SK-N-SH (cell line): ENCODE measurements around the gene ZFP69. TPM values are rescaled to one million over a fixed set of nuclear protein-coding genes. Genes with fewer than 3 reads are reported as not detected.
A peak's percentile ranks its signal among the peaks of the same experiment; 100 is the strongest.

Experiments
- CTCF ChIA-PET: fragments of 300-600, 350-600 bp; formaldehyde crosslinking; extraction: SDS; loops from one replicate; lab custom pipeline; 2021; lab: Yijun Ruan, JAX
- POLR2A ChIA-PET: fragments of 350-600 bp; sonication (Branson Sonifier 250); formaldehyde crosslinking; extraction: SDS; loops from one replicate; lab custom pipeline; 2020; ENCODE audit warnings: antibody characterized with exemption, inconsistent platforms; lab: Yijun Ruan, JAX
- DNase-seq: peaks from one replicate; pipeline ENCODE4 v3.0.0; 2012
- H2AFZ ChIP-seq: fragments of 200-600 bp; sonication (generic); 2 replicates; pipeline ENCODE4 v1.8.1; 2016; ENCODE audit warnings: antibody characterized with exemption, mild to moderate bottlenecking, low read depth
- H3F3A ChIP-seq: fragments of 200-600 bp; sonication (generic); replicated peaks from 2 replicates; pipeline ENCODE3; 2016; ENCODE audit warnings: antibody characterized with exemption, mild to moderate bottlenecking; ENCODE audit not compliant: insufficient read depth
- H3K27ac ChIP-seq, 2 experiments: fragments of 200-500 bp in 1 of 2; fragments of 200-600 bp in 1 of 2; sonication (Bioruptor generic) in 1 of 2; sonication (generic), shearing (Covaris generic) in 1 of 2; 2 replicates each; pipeline versions ENCODE4 v1.5.1 to v1.6.1; 2014 to 2016; ENCODE audit warnings: low read depth in 2 of 2, inconsistent platforms in 1 of 2, low read length in 1 of 2, mild to moderate bottlenecking in 1 of 2, mixed read lengths in 1 of 2
- H3K27me3 ChIP-seq: fragments of 200-600 bp; sonication (generic), shearing (Covaris generic); 2 replicates; pipeline ENCODE4 v1.6.1; 2016; ENCODE audit warnings: mixed run types; ENCODE audit not compliant: insufficient read depth
- H3K36me3 ChIP-seq, 2 experiments: fragments of 200-500 bp in 1 of 2; fragments of 200-600 bp in 1 of 2; sonication (Bioruptor generic) in 1 of 2; sonication (generic) in 1 of 2; replicated peaks in 1 of 2; 2 replicates each; pipeline versions ENCODE3 to v1.5.1; 2014 to 2016; ENCODE audit warnings: low read length in 1 of 2, mild to moderate bottlenecking in 1 of 2; ENCODE audit not compliant: insufficient read depth in 2 of 2, control insufficient read depth in 1 of 2
- H3K4me1 ChIP-seq, 2 experiments: fragments of 200-500 bp in 1 of 2; fragments of 200-600 bp in 1 of 2; sonication (Bioruptor generic) in 1 of 2; sonication (generic), shearing (Covaris generic) in 1 of 2; 2 replicates each; pipeline versions ENCODE4 v1.5.1 to v1.6.1; 2014 to 2016; ENCODE audit warnings: low read depth in 1 of 2, low read length in 1 of 2, mixed run types in 1 of 2; ENCODE audit not compliant: insufficient read depth in 2 of 2, control insufficient read depth in 1 of 2
- H3K4me2 ChIP-seq: fragments of 200-600 bp; sonication (generic), shearing (Covaris generic); 2 replicates; pipeline ENCODE4 v1.6.1; 2017; ENCODE audit warnings: mixed run types
- H3K4me3 ChIP-seq, 2 experiments: fragments of 200-500 bp in 1 of 2; fragments of 200-600 bp in 1 of 2; sonication (Bioruptor generic) in 1 of 2; sonication (generic), shearing (Covaris generic) in 1 of 2; 2 replicates each; pipeline versions ENCODE4 v1.5.1 to v1.8.1; 2014 to 2016; ENCODE audit warnings: low read depth in 2 of 2, inconsistent platforms in 1 of 2, low read length in 1 of 2, mild to moderate bottlenecking in 1 of 2, mixed read lengths in 1 of 2, moderate library complexity in 1 of 2
- H3K79me2 ChIP-seq: fragments of 200-600 bp; sonication (generic); 2 replicates; pipeline ENCODE4 v1.8.1; 2017; ENCODE audit warnings: mild to moderate bottlenecking; ENCODE audit not compliant: insufficient read depth
- H3K9ac ChIP-seq: fragments of 200-600 bp; sonication (generic); 2 replicates; pipeline ENCODE4 v1.6.1; 2017; ENCODE audit warnings: mixed run types
- H3K9me2 ChIP-seq: fragments of 200-600 bp; sonication (generic); 2 replicates; pipeline ENCODE4 v1.6.1; 2017; ENCODE audit warnings: mixed run types
- H3K9me3 ChIP-seq: fragments of 200-600 bp; sonication (generic); 2 replicates; pipeline ENCODE4 v1.6.1; 2017; ENCODE audit warnings: mixed run types, mild to moderate bottlenecking, moderate library complexity
- H4K20me1 ChIP-seq: fragments of 200-600 bp; sonication (generic); 2 replicates; pipeline ENCODE4 v1.6.1; 2017; ENCODE audit warnings: mild to moderate bottlenecking, mixed run types; ENCODE audit not compliant: insufficient read depth
- CHD2 ChIP-seq: fragments of 150-350 bp; IDR thresholded peaks from 2 replicates; pipeline ENCODE4 v1.6.1; 2018; ENCODE audit warnings: low read length; ENCODE audit not compliant: partially characterized antibody
- ELF1 ChIP-seq: IDR thresholded peaks from 2 replicates; pipeline ENCODE4 v1.4.0; 2012
- EP300 ChIP-seq, 2 experiments: IDR thresholded peaks; 2 replicates each; pipeline versions ENCODE4 v1.4.0 to v1.6.1; 2012; ENCODE audit warnings: borderline replicate concordance in 1 of 2, low read depth in 1 of 2, low read length in 1 of 2
- FOSL2 ChIP-seq: IDR thresholded peaks from 2 replicates; pipeline ENCODE4 v1.4.0; 2012; ENCODE audit warnings: low read depth, mild to moderate bottlenecking, moderate library complexity, borderline replicate concordance
- FOXM1 ChIP-seq: IDR thresholded peaks from 2 replicates; pipeline ENCODE4 v1.4.0; 2012; ENCODE audit warnings: low read depth, mild to moderate bottlenecking
- MEF2A ChIP-seq: IDR thresholded peaks from 2 replicates; pipeline ENCODE4 v1.4.0; 2012; ENCODE audit warnings: low read depth, borderline replicate concordance
- MXI1 ChIP-seq: IDR thresholded peaks from 2 replicates; pipeline ENCODE4 v1.6.1; 2012; ENCODE audit warnings: mild to moderate bottlenecking, low read depth, low read length, improper control_type of control experiment
- POLR2AphosphoS5 ChIP-seq: IDR thresholded peaks from 2 replicates; pipeline ENCODE4 v1.6.1; 2012; ENCODE audit warnings: low read depth, low read length
- RCOR1 ChIP-seq: fragments of 150-350 bp; IDR thresholded peaks from 2 replicates; pipeline ENCODE4 v1.6.1; 2017; ENCODE audit warnings: antibody characterized with exemption, low read length
- RFX5 ChIP-seq: IDR thresholded peaks from 2 replicates; pipeline ENCODE4 v1.6.1; 2012; ENCODE audit warnings: mild to moderate bottlenecking, improper control_type of control experiment, low read length
- RXRA ChIP-seq: IDR thresholded peaks from 2 replicates; pipeline ENCODE4 v1.4.0; 2012; ENCODE audit warnings: low read depth, mild to moderate bottlenecking, borderline replicate concordance
- TCF12 ChIP-seq: IDR thresholded peaks from 2 replicates; pipeline ENCODE4 v1.4.0; 2012
- YY1 ChIP-seq: IDR thresholded peaks from 2 replicates; pipeline ENCODE4 v1.4.0; 2012; ENCODE audit warnings: low read depth, mild to moderate bottlenecking
- WGBS: methylation state at CpG from one replicate; pipeline ENCODE4 v1.1.6; 2017; ENCODE audit warnings: low lambda C conversion rate; 5-methylcytosine and 5-hydroxymethylcytosine counted together
- polyA plus RNA-seq, 3 experiments: library from polyadenylated mRNA; depleted of rRNA; stranded (reverse); fragments of >200 nt; gene quantifications; 2 replicates each; pipeline ENCODE4 v1.2.3, GENCODE V29; 2012
- TF ChIP-seq, protein P1 (sequence below): fragments of 150-350 bp; IDR thresholded peaks from 2 replicates; pipeline ENCODE4 v1.6.1; 2016; ENCODE audit warnings: mild to moderate bottlenecking, low read depth, low read length
- TF ChIP-seq, protein P2 (sequence below): IDR thresholded peaks from 2 replicates; pipeline ENCODE4 v1.4.0; 2012; ENCODE audit warnings: low read depth, borderline replicate concordance
- TF ChIP-seq, protein P3 (sequence below): IDR thresholded peaks from 2 replicates; pipeline ENCODE4 v1.4.0; 2012; ENCODE audit warnings: low read depth, borderline replicate concordance
- TF ChIP-seq, protein P4 (sequence below): IDR thresholded peaks from 2 replicates; pipeline ENCODE4; 2012
- TF ChIP-seq, protein P5 (sequence below): IDR thresholded peaks from 2 replicates; pipeline ENCODE4 v1.6.1; 2012; ENCODE audit warnings: mild to moderate bottlenecking, low read depth, low read length, moderate library complexity
- TF ChIP-seq, protein P6 (sequence below): IDR thresholded peaks from 2 replicates; pipeline ENCODE4 v1.4.0; 2012; ENCODE audit warnings: low read depth
- TF ChIP-seq, protein P7 (sequence below): fragments of 150-350 bp; IDR thresholded peaks from 2 replicates; pipeline ENCODE4 v1.6.1; 2017; ENCODE audit warnings: antibody characterized with exemption, low read length, low read depth, borderline replicate concordance

The ZFP69 gene
- polyA plus RNA-seq, 1 of the 3 experiments (the other 2 are of a cell fraction), result 1.9 TPM

DNA sequence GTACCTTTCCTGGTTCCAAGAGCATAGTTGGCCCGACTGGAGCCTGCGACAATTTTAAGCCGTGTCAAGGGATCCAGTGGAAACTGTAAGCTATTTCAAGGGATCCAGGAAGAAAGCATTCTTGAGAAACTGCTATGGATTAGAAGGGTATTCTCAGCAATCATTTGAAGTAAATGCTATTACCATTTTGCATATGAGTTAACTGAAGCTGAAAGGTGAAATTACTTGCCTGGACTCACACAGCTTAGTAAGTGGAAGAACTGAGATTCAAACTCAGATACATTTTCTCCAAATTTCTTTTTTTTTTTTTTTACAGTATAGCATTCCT lies 54.9 kb downstream of the ZFP69 start:
- H4K20me1 ChIP-seq, result no peaks in the 10 kb centered on the region
- H3K4me1 ChIP-seq, result peaks cover 0 to 3% of the 10 kb centered on the region in 2 experiments; a peak in 2 of 4 replicates
- H3K27ac ChIP-seq, result peak overlapping the region; percentile 75 to 85; a peak in 3 of 4 replicates
- peak overlapping the region; percentile 74 for H3K4me2 ChIP-seq
- H3K9me2 ChIP-seq, result no peaks in the 10 kb centered on the region
- 4% methylated on average over 3 of the region's 3 CpGs for WGBS
- peak overlapping the region; percentile 87 for H2AFZ ChIP-seq
- peak overlapping the region; percentile 71 to 76 for H3K4me3 ChIP-seq
- peak overlapping the region; percentile 67; the same call in 1 of the 2 replicates for H3K9ac ChIP-seq
- H3K36me3 ChIP-seq, result peaks cover 0 to 5% of the 10 kb centered on the region in 2 experiments
- CTCF ChIA-PET, result interaction anchor here (0.8 to 3.2 kb wide), 22 partner anchors 10 to 421 kb away, joined by 3 to 24 read pairs (median 6); partner anchors contain the start of genes CITED4, EXO5 and ZFP69
- no peaks in the 10 kb centered on the region for H3K79me2 ChIP-seq
- DNase-seq, result no peak
- POLR2A ChIA-PET, result interaction anchor here (0.5 to 1.8 kb wide), 3 partner anchors 23 to 102 kb away, joined by 3 to 13 read pairs (median 7); partner anchors contain the start of genes EXO5 and ZFP69B
- H3K27me3 ChIP-seq, result no peaks in the 10 kb centered on the region
- no peak for TF ChIP-seq TCF12
- TF ChIP-seq EP300 (IDR thresholded peaks at IDR 0.05; ENCODE audit: borderline replicate concordance in 1 of 2, low read depth in 1 of 2, low read length in 1 of 2), result no peak
- TF ChIP-seq, protein P1, sequence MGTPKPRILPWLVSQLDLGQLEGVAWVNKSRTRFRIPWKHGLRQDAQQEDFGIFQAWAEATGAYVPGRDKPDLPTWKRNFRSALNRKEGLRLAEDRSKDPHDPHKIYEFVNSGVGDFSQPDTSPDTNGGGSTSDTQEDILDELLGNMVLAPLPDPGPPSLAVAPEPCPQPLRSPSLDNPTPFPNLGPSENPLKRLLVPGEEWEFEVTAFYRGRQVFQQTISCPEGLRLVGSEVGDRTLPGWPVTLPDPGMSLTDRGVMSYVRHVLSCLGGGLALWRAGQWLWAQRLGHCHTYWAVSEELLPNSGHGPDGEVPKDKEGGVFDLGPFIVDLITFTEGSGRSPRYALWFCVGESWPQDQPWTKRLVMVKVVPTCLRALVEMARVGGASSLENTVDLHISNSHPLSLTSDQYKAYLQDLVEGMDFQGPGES, result no peak
- TF ChIP-seq MEF2A, result no peak
- TF ChIP-seq CHD2, result no peak
- TF ChIP-seq, protein P2, sequence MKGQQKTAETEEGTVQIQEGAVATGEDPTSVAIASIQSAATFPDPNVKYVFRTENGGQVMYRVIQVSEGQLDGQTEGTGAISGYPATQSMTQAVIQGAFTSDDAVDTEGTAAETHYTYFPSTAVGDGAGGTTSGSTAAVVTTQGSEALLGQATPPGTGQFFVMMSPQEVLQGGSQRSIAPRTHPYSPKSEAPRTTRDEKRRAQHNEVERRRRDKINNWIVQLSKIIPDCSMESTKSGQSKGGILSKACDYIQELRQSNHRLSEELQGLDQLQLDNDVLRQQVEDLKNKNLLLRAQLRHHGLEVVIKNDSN, result no peak
- no peak for TF ChIP-seq POLR2AphosphoS5
- TF ChIP-seq, protein P3, sequence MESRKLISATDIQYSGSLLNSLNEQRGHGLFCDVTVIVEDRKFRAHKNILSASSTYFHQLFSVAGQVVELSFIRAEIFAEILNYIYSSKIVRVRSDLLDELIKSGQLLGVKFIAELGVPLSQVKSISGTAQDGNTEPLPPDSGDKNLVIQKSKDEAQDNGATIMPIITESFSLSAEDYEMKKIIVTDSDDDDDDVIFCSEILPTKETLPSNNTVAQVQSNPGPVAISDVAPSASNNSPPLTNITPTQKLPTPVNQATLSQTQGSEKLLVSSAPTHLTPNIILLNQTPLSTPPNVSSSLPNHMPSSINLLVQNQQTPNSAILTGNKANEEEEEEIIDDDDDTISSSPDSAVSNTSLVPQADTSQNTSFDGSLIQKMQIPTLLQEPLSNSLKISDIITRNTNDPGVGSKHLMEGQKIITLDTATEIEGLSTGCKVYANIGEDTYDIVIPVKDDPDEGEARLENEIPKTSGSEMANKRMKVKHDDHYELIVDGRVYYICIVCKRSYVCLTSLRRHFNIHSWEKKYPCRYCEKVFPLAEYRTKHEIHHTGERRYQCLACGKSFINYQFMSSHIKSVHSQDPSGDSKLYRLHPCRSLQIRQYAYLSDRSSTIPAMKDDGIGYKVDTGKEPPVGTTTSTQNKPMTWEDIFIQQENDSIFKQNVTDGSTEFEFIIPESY, result no peak
- TF ChIP-seq FOSL2, result no peak
- TF ChIP-seq, protein P4, sequence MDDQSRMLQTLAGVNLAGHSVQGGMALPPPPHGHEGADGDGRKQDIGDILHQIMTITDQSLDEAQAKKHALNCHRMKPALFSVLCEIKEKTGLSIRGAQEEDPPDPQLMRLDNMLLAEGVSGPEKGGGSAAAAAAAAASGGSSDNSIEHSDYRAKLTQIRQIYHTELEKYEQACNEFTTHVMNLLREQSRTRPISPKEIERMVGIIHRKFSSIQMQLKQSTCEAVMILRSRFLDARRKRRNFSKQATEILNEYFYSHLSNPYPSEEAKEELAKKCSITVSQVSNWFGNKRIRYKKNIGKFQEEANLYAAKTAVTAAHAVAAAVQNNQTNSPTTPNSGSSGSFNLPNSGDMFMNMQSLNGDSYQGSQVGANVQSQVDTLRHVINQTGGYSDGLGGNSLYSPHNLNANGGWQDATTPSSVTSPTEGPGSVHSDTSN, result no peak
- TF ChIP-seq, protein P5, sequence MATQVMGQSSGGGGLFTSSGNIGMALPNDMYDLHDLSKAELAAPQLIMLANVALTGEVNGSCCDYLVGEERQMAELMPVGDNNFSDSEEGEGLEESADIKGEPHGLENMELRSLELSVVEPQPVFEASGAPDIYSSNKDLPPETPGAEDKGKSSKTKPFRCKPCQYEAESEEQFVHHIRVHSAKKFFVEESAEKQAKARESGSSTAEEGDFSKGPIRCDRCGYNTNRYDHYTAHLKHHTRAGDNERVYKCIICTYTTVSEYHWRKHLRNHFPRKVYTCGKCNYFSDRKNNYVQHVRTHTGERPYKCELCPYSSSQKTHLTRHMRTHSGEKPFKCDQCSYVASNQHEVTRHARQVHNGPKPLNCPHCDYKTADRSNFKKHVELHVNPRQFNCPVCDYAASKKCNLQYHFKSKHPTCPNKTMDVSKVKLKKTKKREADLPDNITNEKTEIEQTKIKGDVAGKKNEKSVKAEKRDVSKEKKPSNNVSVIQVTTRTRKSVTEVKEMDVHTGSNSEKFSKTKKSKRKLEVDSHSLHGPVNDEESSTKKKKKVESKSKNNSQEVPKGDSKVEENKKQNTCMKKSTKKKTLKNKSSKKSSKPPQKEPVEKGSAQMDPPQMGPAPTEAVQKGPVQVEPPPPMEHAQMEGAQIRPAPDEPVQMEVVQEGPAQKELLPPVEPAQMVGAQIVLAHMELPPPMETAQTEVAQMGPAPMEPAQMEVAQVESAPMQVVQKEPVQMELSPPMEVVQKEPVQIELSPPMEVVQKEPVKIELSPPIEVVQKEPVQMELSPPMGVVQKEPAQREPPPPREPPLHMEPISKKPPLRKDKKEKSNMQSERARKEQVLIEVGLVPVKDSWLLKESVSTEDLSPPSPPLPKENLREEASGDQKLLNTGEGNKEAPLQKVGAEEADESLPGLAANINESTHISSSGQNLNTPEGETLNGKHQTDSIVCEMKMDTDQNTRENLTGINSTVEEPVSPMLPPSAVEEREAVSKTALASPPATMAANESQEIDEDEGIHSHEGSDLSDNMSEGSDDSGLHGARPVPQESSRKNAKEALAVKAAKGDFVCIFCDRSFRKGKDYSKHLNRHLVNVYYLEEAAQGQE, result no peak
- TF ChIP-seq MXI1, result no peak
- no peak for TF ChIP-seq FOXM1
- TF ChIP-seq YY1, result no peak
- no peak for TF ChIP-seq RCOR1
- TF ChIP-seq RXRA, result no peak
- no peak for TF ChIP-seq RFX5
- TF ChIP-seq, protein P6, sequence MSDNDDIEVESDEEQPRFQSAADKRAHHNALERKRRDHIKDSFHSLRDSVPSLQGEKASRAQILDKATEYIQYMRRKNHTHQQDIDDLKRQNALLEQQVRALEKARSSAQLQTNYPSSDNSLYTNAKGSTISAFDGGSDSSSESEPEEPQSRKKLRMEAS, result no peak
- TF ChIP-seq, protein P7, sequence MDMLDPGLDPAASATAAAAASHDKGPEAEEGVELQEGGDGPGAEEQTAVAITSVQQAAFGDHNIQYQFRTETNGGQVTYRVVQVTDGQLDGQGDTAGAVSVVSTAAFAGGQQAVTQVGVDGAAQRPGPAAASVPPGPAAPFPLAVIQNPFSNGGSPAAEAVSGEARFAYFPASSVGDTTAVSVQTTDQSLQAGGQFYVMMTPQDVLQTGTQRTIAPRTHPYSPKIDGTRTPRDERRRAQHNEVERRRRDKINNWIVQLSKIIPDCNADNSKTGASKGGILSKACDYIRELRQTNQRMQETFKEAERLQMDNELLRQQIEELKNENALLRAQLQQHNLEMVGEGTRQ, result no peak
- TF ChIP-seq ELF1, result no peak
- peaks cover 4% of the 10 kb centered on the region for H3F3A ChIP-seq
- H3K9me3 ChIP-seq, result no peaks in the 10 kb centered on the region
